Fibroblast of gingiva (primary cell): Measurements from ENCODE around the gene ZBTB12.

Experiments used
- DNase-seq: peaks from one replicate; pipeline ENCODE4 v3.0.0-alpha.2; 2011; ENCODE audit warnings: low read depth

Gene ZBTB12

GRCh38 chr6:31896856-31897611 lies 4.9 kb downstream of the ZBTB12 start:
- DNase-seq, result no peak

DNA sequence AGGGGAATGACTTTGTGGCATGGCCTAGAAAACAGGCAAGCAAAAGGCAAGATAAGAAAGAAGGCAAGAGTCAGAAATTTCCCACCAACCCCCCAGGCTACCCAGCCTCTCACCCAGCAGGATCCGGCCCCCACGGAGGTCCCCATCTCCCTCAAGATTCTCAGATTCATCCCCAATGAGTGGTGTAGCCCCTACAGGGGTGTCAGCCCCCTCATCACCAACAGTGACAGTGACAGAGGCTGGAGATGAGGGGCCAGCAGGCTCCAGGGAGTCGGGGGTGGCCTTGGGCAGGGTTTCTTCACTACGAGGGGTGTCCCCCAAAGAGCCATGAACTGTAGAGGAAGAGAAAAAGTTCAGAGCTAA lies 5.4 kb downstream of the ZBTB12 start:
- no peak for DNase-seq

- DNase-seq, result no peak
These were observed 9.1 kb downstream of the ZBTB12 start for GRCh38 chr6:31892821-31893220.

DNA sequence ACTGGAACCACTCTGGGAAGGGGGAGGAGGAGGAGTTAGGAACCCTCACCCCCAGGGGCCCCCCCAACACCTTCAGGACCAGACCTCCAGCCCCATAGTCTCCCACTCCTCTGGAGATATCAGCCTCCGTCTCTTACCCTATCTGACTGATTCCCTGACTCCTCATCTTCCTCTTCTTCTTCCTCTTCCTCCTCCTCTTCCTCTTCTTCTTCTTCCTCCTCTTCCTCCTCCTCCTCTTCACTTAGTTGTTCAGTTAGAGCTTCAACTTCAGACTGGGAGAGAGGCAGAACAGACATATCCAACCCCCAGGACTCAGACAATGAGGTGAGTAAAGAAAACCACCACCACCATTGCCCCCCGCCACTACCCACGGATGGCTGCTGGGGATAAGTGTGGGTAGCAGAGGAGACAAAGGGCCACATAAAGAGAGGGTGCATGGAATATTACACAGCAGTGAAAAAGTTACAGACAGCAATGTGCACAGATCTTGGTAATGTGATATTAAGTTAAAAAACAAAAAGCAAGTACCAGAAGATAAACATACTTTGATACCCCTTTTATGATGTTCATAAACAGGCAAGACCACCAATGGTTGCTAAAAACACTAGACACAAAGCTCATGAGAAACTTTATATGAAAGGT lies 12.4 kb downstream of the ZBTB12 start:
- no peak for DNase-seq

- DNase-seq, result no peak
These were observed 13.3 kb downstream of the ZBTB12 start for GRCh38 chr6:31888276-31889258.

DNA sequence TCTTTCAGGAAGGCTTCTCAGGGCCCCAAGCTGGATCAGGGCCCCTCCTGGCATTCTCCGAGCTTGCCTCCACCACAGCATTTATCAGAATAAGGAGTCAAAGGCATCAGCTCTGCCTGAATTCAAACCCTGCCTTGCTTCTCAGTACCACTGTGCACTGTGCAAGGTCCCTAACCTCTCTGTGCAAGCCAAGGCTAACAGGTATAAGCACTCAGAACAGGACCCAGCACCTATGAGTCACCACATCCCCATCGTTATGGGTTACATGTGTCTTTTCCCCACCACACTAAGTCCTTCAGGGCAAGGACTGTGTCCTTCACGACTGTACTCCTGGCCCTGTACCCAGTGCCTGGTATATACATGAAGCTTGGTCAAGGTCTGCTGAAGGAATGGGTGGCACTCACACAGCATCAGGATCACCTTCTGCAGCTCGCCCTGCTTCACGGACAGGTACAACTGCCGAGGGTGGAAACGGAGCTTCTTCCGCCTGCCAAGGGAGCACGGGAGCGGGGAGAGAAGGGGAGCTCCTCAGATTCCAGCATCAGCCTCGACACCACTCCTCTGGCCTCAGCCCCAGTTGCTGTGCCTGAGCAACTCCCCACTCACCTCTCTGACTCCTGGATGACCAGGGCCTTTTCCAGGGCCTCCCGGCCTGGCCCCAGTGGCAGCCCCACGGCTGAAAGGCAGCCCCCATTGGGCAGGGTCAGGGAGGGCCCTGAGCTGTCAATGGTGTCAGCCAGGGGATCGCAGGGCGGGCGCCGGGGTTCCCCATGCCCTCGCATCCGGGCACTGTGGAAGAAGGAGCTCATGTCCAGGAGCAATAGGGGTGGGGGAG lies 14.5 kb downstream of the ZBTB12 start:
- DNase-seq, result no peak

DNA sequence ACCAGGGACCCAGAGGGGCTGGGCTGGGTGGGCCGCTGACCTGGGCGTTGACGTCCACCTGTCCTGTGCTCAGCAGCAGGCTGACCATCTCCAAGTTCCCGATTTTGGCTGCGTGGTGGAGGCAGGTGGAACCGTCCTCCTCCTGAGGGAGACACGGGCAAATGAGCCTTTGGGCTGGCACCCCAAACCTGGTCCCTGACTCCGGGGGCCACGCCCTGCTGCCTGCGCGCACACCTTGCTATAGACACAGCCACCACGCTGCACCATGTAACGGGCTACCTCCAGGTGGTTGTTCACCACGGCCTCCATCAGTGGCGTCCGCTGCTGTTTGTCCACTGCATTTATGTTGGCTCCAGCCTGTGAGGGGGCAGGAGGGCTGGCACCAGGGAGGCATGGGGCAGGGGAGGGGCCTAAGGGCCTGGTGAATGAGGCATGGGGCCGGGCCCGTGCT lies 15.3 kb downstream of the ZBTB12 start:
- DNase-seq, result no peak

- DNase-seq, result no peak
These were observed 17.3 kb downstream of the ZBTB12 start for GRCh38 chr6:31884528-31885035.

GRCh38 chr6:31883676-31884075 lies 18.2 kb downstream of the ZBTB12 start:
- DNase-seq, result no peak

GRCh38 chr6:31882344-31882743 lies 19.5 kb downstream of the ZBTB12 start:
- no peak for DNase-seq

- no peak for DNase-seq
These were observed 20.6 kb downstream of the ZBTB12 start for GRCh38 chr6:31881136-31881859.

DNA sequence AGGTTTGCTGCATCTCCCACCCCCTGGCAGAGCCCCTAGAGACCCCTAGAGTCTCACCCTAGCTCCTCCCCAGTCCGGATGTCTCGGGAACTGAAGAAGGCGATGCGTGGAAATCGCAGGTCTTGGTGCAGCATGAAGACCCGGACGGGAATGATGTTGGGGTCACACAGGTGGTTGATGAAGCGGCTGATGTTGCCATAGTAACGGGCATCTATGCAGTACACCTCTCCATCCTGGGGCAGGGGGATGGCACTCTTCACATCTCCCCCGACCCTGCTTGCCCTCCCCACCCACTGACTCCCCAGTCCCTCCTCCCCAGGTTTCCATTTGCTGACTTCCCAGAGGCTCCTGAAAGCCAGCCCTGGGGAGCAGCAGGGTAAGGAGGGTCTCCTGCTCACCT lies 21.3 kb downstream of the ZBTB12 start:
- no peak for DNase-seq

DNA sequence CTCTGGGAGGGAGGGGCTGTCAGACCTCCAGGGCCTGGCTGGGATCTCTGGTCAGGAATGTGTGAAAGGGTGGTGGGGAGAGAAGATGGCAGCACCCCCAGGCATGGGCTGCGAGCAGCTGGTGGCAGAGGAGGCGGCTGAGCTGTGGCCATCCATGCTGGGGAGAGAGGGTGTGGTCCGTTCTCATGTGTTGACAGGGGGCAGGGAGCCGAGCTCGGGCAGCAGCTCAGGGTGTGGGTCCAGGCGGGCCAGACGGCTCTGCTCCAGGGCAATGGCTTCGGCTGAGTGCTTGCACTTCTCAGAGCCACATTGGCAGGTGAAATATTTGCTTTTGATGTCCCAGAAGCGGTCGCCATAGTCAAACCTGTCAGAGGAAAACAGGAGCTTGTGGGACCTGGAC lies 22.0 kb downstream of the ZBTB12 start:
- DNase-seq, result no peak

DNA sequence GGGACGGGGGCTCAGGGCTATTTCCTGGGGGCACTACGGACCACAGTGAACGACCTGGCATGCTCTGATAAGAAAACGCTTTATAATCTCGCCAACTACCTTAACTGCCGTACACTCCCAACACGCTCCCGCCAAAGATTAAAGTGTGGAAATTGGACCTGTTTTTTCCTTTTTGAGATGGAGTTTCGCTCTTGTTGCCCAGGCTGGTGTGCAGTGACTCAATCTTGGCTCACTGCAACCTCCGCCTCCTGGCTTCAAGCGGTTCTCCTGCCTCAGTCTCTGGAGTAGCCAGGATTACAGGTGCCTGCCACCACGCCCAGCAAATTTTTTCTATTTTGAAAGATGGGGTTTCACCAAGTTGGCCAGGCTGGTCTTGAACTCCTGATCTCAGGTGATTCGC lies 22.7 kb downstream of the ZBTB12 start:
- no peak for DNase-seq

GRCh38 chr6:31878726-31879125 lies 23.2 kb downstream of the ZBTB12 start, which contains the start of gene SLC44A4:
Gene SLC44A4 (minus strand): TSS chr6:31878997. CDS start chr6:31878980, 17 bp downstream.
- no peak for DNase-seq

- no peak for DNase-seq
These were observed 23.7 kb downstream of the ZBTB12 start for GRCh38 chr6:31878222-31878621.

DNA sequence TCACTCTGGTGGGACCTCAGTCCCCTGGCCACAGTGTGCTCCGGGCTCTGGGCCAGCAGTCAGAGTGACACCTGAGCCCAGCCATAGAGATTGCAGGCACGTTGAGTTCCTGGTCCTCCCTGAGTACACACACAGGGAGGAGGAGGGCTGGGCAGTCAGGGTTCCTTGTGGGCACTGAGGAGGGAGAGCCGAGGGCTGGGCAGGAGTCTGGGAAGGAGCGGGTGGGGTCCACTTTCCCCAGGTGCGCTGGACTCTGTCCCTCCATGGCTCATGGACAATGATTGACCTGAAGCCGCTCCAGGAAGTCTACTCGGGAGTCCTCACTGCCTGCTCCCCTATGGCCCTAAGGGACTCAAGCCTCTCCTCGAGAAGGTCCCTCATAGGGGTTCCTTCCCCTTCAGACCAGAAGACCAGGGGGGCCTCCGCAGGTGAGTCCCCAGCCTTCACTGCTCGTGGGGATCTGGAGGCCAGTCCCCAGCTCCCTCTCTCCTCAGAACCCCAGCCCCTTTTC lies 24.2 kb downstream of the ZBTB12 start:
- DNase-seq, result no peak

GRCh38 chr6:31877125-31877650 lies 24.7 kb downstream of the ZBTB12 start:
- no peak for DNase-seq

DNA sequence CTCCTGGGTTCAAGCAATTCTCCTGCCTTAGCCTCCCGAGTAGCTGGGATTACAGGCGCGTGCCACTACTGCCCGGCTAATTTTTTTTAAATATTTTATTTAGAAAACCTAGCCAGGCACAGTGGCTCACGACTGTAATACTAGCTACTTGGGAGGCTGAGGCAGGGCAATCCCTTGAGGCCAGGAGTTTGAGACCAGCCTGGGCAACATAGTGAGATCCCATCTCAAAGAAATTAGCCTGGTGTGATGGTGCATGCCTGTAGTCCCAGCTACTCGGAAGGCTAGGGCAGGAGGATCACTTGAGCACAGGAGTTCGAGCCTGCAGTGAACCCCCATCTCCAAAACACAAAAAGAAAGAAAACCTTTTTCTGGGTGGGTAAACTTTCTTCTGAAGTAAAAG lies 25.5 kb downstream of the ZBTB12 start:
- no peak for DNase-seq

DNA sequence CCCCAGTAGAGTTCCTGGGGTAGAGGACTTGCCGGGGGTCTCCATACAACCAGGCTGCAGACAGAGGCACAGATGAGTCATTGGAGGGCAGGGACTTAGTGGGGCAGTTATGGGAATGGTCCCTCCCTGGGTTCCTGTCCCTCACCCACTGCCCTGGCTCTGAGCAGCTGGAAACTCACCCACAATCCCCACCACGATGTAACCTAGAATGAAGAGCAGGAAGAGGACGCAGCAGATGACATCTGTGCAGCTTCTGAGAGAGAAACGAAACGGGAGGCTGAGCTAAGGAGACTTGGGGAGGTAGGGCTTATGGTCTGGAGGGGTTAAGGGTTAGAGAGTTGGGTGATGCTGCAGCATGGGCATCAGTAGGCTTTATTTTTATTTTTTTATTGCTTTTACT lies 26.0 kb downstream of the ZBTB12 start:
- DNase-seq, result no peak
